Panc1 (cell line): ENCODE data around the gene CHDH. TPM values are rescaled to one million over a fixed set of nuclear protein-coding genes. Genes with fewer than 3 reads are reported as not detected.

Experiments used
- ATAC-seq: fragments of 200-7000 bp; cut with Tn5 transposase; 2 replicates; pipeline ENCODE4 v1.9.1; 2020; ENCODE audit warnings: mild to moderate bottlenecking, moderate library complexity
- BruUV-seq: library from RNA; stranded (reverse); fragments of 400-500 nt; replicated peaks from 2 replicates; lab custom pipeline; 2021; lab: Mats Ljungman, UMichigan
- CTCF ChIA-PET: fragments of 300-600 bp; sonication (Branson Sonifier 250); formaldehyde crosslinking; loops from one replicate; lab custom pipeline; 2022; ENCODE audit warnings: antibody characterized with exemption; lab: Charles Lee
- POLR2A ChIA-PET: fragments of 300-600 bp; sonication (Branson Sonifier 250); formaldehyde crosslinking; loops from one replicate; lab custom pipeline; 2022; ENCODE audit warnings: antibody characterized with exemption; lab: Charles Lee
- DNase-seq: peaks from one replicate; pipeline ENCODE4 v3.0.0-alpha.2; 2010; ENCODE audit warnings: low read depth, low spot score
- H3K27ac ChIP-seq: 2 replicates; pipeline ENCODE4 v1.5.1; 2011; ENCODE audit warnings: mild to moderate bottlenecking, low read length, inconsistent platforms
- H3K27me3 ChIP-seq: fragments of 200-500 bp; sonication (Bioruptor generic); 2 replicates; pipeline ENCODE4 v1.6.0; 2014; ENCODE audit warnings: low read length, inconsistent platforms; ENCODE audit not compliant: control insufficient read depth, insufficient read depth
- H3K36me3 ChIP-seq: fragments of 200-500 bp; sonication (Bioruptor generic); 2 replicates; pipeline ENCODE4 v1.5.1; 2014; ENCODE audit warnings: inconsistent platforms, mild to moderate bottlenecking, low read length, moderate library complexity; ENCODE audit not compliant: control insufficient read depth, insufficient read depth
- H3K4me1 ChIP-seq: 2 replicates; pipeline ENCODE4 v1.5.1; 2011; ENCODE audit warnings: inconsistent platforms, mild to moderate bottlenecking, low read length, moderate library complexity; ENCODE audit not compliant: control insufficient read depth, insufficient read depth
- H3K4me3 ChIP-seq, 2 experiments: 2 replicates each; pipeline ENCODE4 v1.5.1; 2011 to 2012; ENCODE audit warnings: low read depth in 2 of 2, low read length in 2 of 2, mild to moderate bottlenecking in 2 of 2, inconsistent platforms in 1 of 2, moderate library complexity in 1 of 2
- H3K9me3 ChIP-seq: fragments of 200-500 bp; sonication (Bioruptor generic); 2 replicates; pipeline ENCODE4 v1.5.1; 2014; ENCODE audit warnings: low read depth, mild to moderate bottlenecking, inconsistent platforms, low read length, moderate library complexity; ENCODE audit not compliant: control insufficient read depth, insufficient read depth
- POLR2AphosphoS5 ChIP-seq: IDR thresholded peaks from 2 replicates; pipeline ENCODE4 v1.6.1; 2012; ENCODE audit warnings: mild to moderate bottlenecking, low read depth, low read length, moderate library complexity
- SIN3A ChIP-seq: IDR thresholded peaks from 2 replicates; pipeline ENCODE4 v1.6.1; 2012; ENCODE audit warnings: low read depth, mild to moderate bottlenecking, low read length, moderate library complexity, borderline replicate concordance; ENCODE audit not compliant: insufficient read depth
- TCF7L2 ChIP-seq: IDR thresholded peaks from 2 replicates; pipeline ENCODE4 v1.6.1; 2011; ENCODE audit warnings: mild to moderate bottlenecking, low read depth, low read length, inconsistent platforms
- in situ Hi-C: cut with HindIII; loops from 2 replicates; pipeline ENCODE4 v1.10.0; 2016; ENCODE audit warnings: low sequenced_read_pairs, low pct_unique_long_range_greater_than_20kb
- intact Hi-C: fragments of 100-400 bp; cut with micrococcal nuclease; formaldehyde crosslinking; loops from one replicate; pipeline ENCODE4 v1.10.0; 2022; ENCODE audit not compliant: unreplicated experiment
- total RNA-seq: library from RNA; stranded (reverse); gene quantifications from one replicate; pipeline ENCODE4 v1.2.1, GENCODE V29; 2021; ENCODE audit not compliant: unreplicated experiment
- TF ChIP-seq, protein P1 (sequence below), 2 experiments: IDR thresholded peaks; 2 replicates each; pipeline ENCODE4 v1.6.1; 2011 to 2012; ENCODE audit warnings: low read depth in 2 of 2, control low read depth in 1 of 2, low read length in 1 of 2, mild to moderate bottlenecking in 1 of 2, moderate library complexity in 1 of 2; ENCODE audit not compliant: insufficient read depth in 1 of 2
- TF ChIP-seq, protein P2 (sequence below): fragments of 450-650 bp; IDR thresholded peaks from 2 replicates; pipeline ENCODE4 v1.5.1; 2017; ENCODE audit warnings: mild to moderate bottlenecking

Gene CHDH
- total RNA-seq, 1 experiment from 2014 or later = 24.1 TPM

DNA sequence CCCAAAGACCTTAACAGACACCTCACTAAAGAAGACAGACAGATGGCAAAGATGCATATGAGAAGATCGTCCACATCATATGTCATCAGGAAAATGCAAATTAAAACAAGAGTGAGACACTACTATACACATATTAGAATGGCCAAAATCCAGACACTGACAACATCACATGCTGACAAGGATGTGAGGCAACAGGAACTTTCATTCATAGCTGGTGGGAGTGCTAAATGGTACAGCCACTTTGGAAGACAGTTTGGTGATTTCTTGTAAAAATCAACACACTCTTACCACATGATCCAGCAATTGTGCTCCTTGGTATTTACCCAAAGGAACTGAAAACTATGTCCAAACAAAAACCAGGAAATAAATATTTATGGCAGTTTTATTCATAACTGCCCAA lies 17.6 kb downstream of the CHDH start:
- in situ Hi-C loops = no loop called here
- H3K9me3 ChIP-seq = no peaks in the 10 kb centered on the region
- DNase-seq = no peak
- CTCF ChIA-PET = no interaction called here
- no peak for ATAC-seq
- TF ChIP-seq TCF7L2 (no peak), POLR2AphosphoS5 (no peak), SIN3A (no peak)
- TF ChIP-seq, protein P1, sequence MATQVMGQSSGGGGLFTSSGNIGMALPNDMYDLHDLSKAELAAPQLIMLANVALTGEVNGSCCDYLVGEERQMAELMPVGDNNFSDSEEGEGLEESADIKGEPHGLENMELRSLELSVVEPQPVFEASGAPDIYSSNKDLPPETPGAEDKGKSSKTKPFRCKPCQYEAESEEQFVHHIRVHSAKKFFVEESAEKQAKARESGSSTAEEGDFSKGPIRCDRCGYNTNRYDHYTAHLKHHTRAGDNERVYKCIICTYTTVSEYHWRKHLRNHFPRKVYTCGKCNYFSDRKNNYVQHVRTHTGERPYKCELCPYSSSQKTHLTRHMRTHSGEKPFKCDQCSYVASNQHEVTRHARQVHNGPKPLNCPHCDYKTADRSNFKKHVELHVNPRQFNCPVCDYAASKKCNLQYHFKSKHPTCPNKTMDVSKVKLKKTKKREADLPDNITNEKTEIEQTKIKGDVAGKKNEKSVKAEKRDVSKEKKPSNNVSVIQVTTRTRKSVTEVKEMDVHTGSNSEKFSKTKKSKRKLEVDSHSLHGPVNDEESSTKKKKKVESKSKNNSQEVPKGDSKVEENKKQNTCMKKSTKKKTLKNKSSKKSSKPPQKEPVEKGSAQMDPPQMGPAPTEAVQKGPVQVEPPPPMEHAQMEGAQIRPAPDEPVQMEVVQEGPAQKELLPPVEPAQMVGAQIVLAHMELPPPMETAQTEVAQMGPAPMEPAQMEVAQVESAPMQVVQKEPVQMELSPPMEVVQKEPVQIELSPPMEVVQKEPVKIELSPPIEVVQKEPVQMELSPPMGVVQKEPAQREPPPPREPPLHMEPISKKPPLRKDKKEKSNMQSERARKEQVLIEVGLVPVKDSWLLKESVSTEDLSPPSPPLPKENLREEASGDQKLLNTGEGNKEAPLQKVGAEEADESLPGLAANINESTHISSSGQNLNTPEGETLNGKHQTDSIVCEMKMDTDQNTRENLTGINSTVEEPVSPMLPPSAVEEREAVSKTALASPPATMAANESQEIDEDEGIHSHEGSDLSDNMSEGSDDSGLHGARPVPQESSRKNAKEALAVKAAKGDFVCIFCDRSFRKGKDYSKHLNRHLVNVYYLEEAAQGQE (IDR thresholded peaks at IDR 0.05; ENCODE audit: insufficient read depth in 1 of 2, low read depth in 2 of 2, low read length in 1 of 2) = no peak
- TF ChIP-seq, protein P2, sequence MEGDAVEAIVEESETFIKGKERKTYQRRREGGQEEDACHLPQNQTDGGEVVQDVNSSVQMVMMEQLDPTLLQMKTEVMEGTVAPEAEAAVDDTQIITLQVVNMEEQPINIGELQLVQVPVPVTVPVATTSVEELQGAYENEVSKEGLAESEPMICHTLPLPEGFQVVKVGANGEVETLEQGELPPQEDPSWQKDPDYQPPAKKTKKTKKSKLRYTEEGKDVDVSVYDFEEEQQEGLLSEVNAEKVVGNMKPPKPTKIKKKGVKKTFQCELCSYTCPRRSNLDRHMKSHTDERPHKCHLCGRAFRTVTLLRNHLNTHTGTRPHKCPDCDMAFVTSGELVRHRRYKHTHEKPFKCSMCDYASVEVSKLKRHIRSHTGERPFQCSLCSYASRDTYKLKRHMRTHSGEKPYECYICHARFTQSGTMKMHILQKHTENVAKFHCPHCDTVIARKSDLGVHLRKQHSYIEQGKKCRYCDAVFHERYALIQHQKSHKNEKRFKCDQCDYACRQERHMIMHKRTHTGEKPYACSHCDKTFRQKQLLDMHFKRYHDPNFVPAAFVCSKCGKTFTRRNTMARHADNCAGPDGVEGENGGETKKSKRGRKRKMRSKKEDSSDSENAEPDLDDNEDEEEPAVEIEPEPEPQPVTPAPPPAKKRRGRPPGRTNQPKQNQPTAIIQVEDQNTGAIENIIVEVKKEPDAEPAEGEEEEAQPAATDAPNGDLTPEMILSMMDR = no peak
- BruUV-seq = no TSS peak
- intact Hi-C loops = no loop called here
- POLR2A ChIA-PET = no interaction called here
- no peaks in the 10 kb centered on the region for H3K4me1 ChIP-seq
- no peaks in the 10 kb centered on the region for H3K27me3 ChIP-seq
- H3K27ac ChIP-seq = no peak overlapping the region
- H3K36me3 ChIP-seq = no peaks in the 10 kb centered on the region
- H3K4me3 ChIP-seq = no peak overlapping the region

DNA sequence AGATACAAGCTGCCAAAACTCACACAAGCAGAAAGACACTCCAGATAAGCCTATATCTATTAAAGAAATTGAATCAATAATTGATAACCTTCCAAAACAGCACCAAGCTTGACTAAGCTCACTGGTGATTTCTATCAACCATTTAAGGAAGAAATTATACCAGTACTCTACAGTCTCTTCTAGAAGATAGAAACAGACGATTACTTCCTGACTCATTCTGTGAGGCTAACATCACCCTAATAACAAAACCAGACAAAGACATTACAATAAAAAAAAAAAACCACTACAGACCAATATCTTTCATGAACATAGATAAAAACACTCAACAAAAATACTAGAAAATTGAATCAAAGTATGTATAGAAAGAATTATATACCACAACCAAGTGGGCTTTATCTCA lies 20.2 kb downstream of the CHDH start:
- no TSS peak for BruUV-seq
- H3K4me1 ChIP-seq = no peaks in the 10 kb centered on the region
- H3K9me3 ChIP-seq = no peaks in the 10 kb centered on the region
- no peaks in the 10 kb centered on the region for H3K36me3 ChIP-seq
- ChIA-PET CTCF (no interaction called here), POLR2A (no interaction called here)
- H3K27me3 ChIP-seq = no peaks in the 10 kb centered on the region
- no peak for DNase-seq
- no peak for TF ChIP-seq TCF7L2
- TF ChIP-seq, protein P2 = no peak
- TF ChIP-seq SIN3A = no peak
- intact Hi-C loops (no loop called here), in situ Hi-C loops (no loop called here)
- no peak overlapping the region for H3K4me3 ChIP-seq
- no peak overlapping the region for H3K27ac ChIP-seq
- ATAC-seq = no peak
